ENCODE data around the gene CAPN8. TPM values are rescaled to one million over a fixed set of nuclear protein-coding genes. Genes with fewer than 3 reads are reported as not detected.

The CAPN8 gene
- total and polyA plus RNA-seq, 5 experiments from 2014 or later: 0.21 to 0.36 TPM; not detected in 3

DNA sequence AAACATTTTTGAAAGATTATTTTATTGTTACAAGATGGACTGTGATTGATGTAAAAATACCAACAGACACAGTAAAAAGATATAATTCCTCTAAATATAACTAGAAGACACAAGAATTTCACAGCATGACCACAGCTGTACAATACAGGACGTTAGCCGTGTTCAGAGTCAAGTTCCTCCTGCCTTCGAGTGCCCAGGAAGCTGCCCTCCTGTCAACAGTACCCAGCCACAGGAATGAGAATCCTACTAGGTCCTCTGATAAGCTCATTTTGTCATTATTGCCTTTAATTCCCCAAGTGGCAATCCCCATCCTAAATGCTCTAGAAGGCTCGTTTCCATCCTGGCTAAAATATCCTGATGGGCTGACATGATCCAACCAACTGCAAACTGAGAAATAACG lies 30.4 kb upstream of the CAPN8 start:
- Mint-ChIP-seq H3K9me3 (no peaks in the 10 kb centered on the region), H3K36me3 (no peaks in the 10 kb centered on the region), H3K27ac (peak overlapping the region in 1 of 10 donors; percentile 66), H3K4me3 (no peak overlapping the region), H3K27me3 (peaks cover 0 to 6% (median 0%) of the 10 kb centered on the region in 5 donors), H3K4me1 (peaks cover 3 to 13% (median 7%) of the 10 kb centered on the region in 4 donors)
- POLR2A ChIA-PET: no interaction called here
- ATAC-seq (no peak), DNase-seq (no peak)

DNA sequence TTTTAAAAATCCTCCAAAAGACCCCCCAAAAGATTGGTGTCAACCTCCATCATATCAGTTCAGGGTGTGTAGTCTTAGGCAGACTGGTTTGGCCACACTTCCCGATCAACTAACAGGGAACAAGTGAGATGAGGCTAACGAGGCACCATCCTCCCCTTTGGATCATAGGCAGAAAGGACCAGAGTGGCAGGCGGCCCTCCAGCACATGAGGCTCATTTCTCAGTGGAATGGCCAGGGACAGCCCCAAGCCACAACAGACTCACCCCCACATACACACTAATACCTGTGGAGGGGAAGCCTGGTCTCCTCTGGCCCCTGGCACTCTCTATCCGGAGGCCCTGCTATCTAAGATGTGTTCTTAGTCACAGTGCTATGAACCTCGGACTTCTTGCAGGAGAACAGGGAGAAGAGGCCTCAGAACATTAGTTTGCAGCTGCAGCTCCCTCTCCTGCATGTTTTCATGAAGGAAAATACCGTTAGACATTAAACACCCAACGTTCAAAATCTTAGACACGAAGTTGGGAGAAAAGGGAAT lies 29.6 kb upstream of the CAPN8 start:
- Mint-ChIP-seq H3K36me3 (no peaks in the 10 kb centered on the region), H3K4me3 (no peak overlapping the region), H3K27ac (no peak overlapping the region), H3K27me3 (peaks cover 0 to 6% (median 0%) of the 10 kb centered on the region in 5 donors), H3K4me1 (peaks cover 3 to 13% (median 7%) of the 10 kb centered on the region in 4 donors), H3K9me3 (no peaks in the 10 kb centered on the region)
- POLR2A ChIA-PET: no interaction called here
- DNase-seq (no peak), ATAC-seq (no peak)

DNA sequence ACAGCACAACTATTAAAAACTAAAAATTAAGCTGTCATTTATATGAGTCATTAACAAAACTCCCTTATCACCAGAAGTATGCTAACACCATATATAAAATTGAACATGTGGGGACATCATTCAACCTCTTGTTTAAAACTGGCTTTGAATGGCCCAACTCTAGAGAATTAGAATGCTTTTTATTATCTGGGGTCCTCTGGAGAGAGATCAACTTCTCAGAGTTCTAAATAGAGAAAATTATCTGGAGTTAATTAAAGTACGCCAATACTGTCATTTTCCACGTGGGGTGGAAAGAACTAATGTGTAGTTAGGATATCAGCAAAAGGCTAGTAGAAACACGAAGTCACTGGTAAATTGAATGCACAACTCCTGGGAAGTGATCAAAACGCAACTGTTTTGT lies 25.6 kb upstream of the CAPN8 start:
- POLR2A ChIA-PET: no interaction called here
- Mint-ChIP-seq H3K36me3 (peaks cover 0 to 6% (median 0%) of the 10 kb centered on the region in 3 donors), H3K4me3 (no peak overlapping the region), H3K27ac (no peak overlapping the region), H3K27me3 (peaks cover 0 to 15% (median 0%) of the 10 kb centered on the region in 5 donors), H3K9me3 (peaks cover 0 to 10% (median 0%) of the 10 kb centered on the region in 9 donors), H3K4me1 (no peaks in the 10 kb centered on the region)
- ATAC-seq (no peak), DNase-seq (no peak)

DNA sequence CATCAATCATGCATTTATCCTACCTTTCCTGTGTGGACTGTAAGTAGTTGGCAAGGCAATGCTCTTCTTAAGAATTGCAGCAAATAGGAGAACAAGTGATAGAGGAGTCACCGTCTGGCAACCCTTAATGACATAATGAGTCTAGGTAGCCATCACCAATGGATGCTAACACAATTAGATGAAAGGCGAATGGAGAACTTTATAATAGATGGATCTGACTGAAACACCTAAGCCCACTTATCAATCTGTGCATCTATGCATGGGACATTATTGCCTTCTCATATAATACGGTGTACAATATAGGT lies 18.9 kb upstream of the CAPN8 start:
- H3K27ac Mint-ChIP-seq: no peak overlapping the region
- POLR2A ChIA-PET: no interaction called here
- no peak overlapping the region for H3K4me3 Mint-ChIP-seq
- peaks cover 0 to 6% (median 0%) of the 10 kb centered on the region in 3 donors for H3K36me3 Mint-ChIP-seq
- ATAC-seq (no peak), DNase-seq (no peak)
- H3K27me3 Mint-ChIP-seq: peaks cover 0 to 24% (median 5%) of the 10 kb centered on the region in 5 donors
- peaks cover 0 to 10% (median 0%) of the 10 kb centered on the region in 9 donors for H3K9me3 Mint-ChIP-seq
- peaks cover 0 to 3% (median 1%) of the 10 kb centered on the region in 4 donors for H3K4me1 Mint-ChIP-seq

DNA sequence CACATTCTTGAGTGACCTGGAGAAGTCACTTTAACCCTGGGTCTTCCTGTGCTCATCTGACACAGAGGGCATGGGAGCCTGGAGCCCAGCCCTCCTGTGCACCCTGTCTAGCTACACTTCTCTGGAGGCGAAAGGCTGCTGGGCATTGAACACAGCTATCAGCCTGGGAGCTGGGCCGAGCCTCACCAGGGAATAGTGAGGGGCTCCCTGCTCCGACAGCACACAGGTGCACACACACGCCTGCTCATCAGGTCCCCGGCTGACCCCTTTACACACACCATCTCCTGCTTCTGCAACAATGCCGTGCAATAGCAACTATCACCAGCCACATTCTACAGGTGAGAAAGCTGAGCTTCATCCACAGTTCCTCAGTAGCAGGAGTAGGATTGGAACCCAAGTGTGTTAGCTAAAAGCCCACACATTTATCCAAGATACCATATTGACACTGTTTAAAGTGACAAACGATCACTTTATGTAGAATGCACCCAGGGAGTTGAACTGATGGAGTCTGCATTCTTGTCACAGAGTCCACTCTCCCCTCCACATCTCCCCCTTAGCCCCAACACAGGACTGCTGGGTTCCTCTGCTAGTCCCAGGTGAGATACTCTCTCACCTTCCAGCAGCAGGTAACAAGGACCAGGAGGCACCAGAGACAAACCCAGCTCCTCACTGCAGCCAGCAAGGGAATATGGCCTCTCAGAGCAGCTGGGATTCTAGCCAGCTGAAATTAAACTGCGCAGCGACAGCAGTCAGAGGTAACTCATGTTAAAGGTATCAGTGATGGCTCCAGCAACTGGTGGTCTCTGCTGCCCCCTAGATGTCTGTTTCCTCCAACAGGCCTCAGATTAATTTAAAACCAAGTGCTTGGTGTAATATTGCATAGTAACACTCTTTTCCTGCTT lies 18.3 kb upstream of the CAPN8 start:
- POLR2A ChIA-PET: no interaction called here
- Mint-ChIP-seq H3K9me3 (peaks cover 0 to 10% (median 0%) of the 10 kb centered on the region in 9 donors), H3K36me3 (peaks cover 0 to 6% (median 0%) of the 10 kb centered on the region in 3 donors), H3K4me3 (no peak overlapping the region), H3K4me1 (peaks cover 0 to 3% (median 1%) of the 10 kb centered on the region in 4 donors), H3K27ac (no peak overlapping the region), H3K27me3 (peaks cover 0 to 21% (median 5%) of the 10 kb centered on the region in 5 donors)
- DNase-seq (peak; percentile 41 to 80 (median 60)), ATAC-seq (peak; percentile 79 to 84)

DNA sequence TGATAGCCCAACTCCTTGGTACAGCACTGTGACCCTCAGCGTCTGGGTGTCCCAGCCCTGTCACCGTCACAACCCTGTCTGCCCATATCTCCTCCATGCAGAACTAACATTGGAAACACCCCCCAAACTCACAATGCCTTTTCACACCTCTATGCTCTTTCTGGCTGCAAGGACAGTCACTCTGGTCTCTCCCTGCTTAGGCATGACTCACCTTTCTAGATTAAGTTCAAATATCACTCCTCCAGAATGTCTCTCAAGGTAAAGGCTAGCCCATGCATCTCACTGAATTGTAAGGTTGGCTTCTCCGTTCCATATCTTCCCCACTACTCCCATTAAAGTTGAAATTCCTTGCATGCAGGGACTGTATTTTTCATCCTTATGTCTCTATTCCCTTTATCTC lies 17.0 kb upstream of the CAPN8 start:
- DNase-seq: no peak
- Mint-ChIP-seq H3K9me3 (peaks cover 0 to 5% (median 0%) of the 10 kb centered on the region in 9 donors), H3K27ac (peak overlapping the region in 2 of 10 donors; percentile 9 to 18), H3K4me3 (no peak overlapping the region), H3K36me3 (peaks cover 0 to 2% (median 0%) of the 10 kb centered on the region in 3 donors), H3K27me3 (peaks cover 0 to 12% (median 5%) of the 10 kb centered on the region in 5 donors), H3K4me1 (peaks cover 0 to 3% (median 1%) of the 10 kb centered on the region in 4 donors)
- no peak for ATAC-seq
- POLR2A ChIA-PET: no interaction called here

DNA sequence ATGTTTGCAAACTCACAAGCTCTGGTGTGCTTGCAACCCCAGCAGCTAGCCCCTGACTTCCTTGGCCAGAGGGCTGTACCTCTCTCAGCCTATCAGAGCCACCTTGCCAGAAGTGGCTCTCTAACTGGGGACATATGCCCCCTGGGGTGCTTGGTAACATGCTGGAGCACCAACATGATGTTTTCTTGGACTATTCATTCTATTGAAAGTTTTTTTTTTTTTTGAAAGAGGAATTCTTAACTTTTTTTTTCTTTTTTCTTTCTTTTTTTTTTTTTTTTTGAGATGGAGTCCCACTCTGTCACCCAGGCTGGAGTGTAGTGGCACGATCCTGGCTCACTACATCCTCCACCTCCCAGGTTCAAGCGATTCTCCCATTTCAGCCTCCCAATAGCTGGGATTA lies 14.7 kb upstream of the CAPN8 start:
- H3K4me1 Mint-ChIP-seq: peaks cover 0 to 3% (median 1%) of the 10 kb centered on the region in 4 donors
- DNase-seq: no peak
- no peak overlapping the region for H3K4me3 Mint-ChIP-seq
- H3K9me3 Mint-ChIP-seq: peaks cover 0 to 14% (median 6%) of the 10 kb centered on the region in 9 donors
- no peak for ATAC-seq
- H3K36me3 Mint-ChIP-seq: peaks cover 0 to 10% (median 0%) of the 10 kb centered on the region in 3 donors
- POLR2A ChIA-PET: no interaction called here
- no peak overlapping the region for H3K27ac Mint-ChIP-seq
- peaks cover 0 to 10% (median 5%) of the 10 kb centered on the region in 5 donors for H3K27me3 Mint-ChIP-seq

DNA sequence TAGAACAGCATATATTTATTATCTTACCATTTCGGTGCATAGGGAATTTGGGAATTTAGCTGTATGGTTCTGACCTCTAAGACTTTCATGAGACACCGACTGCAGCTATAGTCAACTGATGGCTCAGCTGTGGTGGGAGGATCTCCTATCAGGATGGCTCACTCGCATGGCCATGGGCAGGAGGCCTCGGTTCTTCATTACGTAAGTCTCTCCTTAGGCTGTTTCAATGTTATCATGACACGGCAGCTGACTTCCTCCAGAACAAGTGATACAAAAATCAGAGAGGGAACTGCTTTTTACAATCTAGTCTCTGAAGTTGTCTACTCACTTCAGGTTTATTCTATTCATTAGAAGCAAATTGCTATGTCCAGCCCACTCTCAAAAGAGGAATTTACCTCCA lies 13.3 kb upstream of the CAPN8 start:
- DNase-seq: no peak
- no peak overlapping the region for H3K4me3 Mint-ChIP-seq
- POLR2A ChIA-PET: no interaction called here
- H3K27ac Mint-ChIP-seq: no peak overlapping the region
- peaks cover 0 to 18% (median 6%) of the 10 kb centered on the region in 3 donors for H3K36me3 Mint-ChIP-seq
- peaks cover 6 to 27% (median 16%) of the 10 kb centered on the region in 9 donors for H3K9me3 Mint-ChIP-seq
- no peak for ATAC-seq
- peaks cover 0 to 8% (median 5%) of the 10 kb centered on the region in 5 donors for H3K27me3 Mint-ChIP-seq
- peaks cover 0 to under 1% (median 0%) of the 10 kb centered on the region in 4 donors for H3K4me1 Mint-ChIP-seq

DNA sequence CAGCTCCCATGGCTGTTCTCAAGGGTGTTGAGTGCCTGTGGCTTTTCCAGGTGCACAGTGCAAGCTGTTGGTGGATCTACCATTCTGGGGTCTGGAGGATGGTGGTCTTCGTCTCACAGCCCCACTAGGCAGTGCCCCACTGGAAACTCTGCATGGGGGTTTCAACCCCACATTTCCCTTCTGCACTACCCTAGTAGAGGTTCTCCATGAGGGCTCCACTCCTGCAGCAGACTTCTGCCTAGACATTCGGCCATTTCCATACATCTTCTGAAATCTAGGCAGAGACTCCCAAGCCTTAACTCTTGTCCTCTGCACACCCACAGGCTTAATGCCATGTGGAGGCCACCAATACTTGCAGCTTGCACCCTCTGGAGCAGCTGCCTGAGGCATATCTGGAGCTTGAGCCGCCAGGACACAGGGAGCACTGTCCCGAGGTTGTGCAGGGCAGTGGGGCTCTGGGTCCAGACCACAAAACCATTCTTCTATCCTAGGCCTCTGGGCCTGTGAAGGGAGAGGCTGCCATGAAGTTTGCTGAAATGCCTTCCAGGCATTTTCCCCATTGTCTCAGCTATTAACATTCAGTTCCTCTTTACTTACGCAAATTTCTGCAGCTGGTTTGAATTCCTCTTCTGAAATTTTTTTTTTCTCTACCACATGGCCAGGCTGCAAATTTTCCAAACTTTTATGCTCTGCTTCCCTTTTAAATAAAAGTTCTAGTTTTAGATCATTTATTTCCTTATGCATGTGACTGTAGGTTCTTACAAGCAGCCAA lies 8.8 kb upstream of the CAPN8 start:
- peaks cover 0 to 5% (median 3%) of the 10 kb centered on the region in 5 donors for H3K27me3 Mint-ChIP-seq
- no peak overlapping the region for H3K27ac Mint-ChIP-seq
- H3K36me3 Mint-ChIP-seq: peaks cover 0 to 26% (median 6%) of the 10 kb centered on the region in 3 donors
- H3K4me1 Mint-ChIP-seq: no peaks in the 10 kb centered on the region
- H3K4me3 Mint-ChIP-seq: no peak overlapping the region
- POLR2A ChIA-PET: no interaction called here
- ATAC-seq (no peak), DNase-seq (no peak)
- peaks cover 7 to 38% (median 19%) of the 10 kb centered on the region in 9 donors for H3K9me3 Mint-ChIP-seq

DNA sequence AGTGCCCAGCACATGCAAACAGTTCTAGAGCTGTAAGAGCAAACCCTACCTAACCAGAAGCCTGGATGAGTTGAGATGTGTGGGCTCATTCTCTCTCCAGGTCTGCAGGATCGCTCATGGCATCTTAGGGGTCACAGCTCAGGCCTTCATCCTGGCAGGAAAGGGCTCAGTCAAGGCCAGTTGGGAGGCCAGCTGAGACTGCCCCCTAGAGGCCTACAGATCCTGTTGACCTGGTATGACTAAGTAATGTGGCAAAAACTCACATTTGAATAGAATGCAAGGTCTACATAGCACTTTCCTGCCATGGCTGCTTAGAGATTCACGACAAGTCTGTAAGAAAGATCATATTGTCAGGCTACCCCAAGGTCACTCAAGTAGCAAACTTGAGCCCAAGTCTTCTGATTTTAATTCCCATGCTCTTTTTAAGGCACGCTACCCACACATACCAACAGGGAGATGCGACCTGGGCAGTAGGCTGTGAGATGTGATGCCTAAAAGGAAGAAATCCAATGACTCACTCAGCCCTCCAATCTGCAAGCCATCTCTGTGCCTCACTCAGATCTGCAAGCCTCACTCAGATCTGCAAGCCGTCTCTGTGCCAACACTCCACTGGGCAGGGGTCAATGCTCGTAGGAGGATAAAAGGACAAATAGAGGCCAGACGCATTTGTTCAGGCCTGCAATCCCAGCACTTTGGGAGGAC lies 5.1 kb upstream of the CAPN8 start:
- DNase-seq: peak in 1 of 10 donors; percentile 7
- H3K4me1 Mint-ChIP-seq: peaks cover 0 to 4% (median 0%) of the 10 kb centered on the region in 4 donors
- ATAC-seq: no peak
- no peak overlapping the region for H3K4me3 Mint-ChIP-seq
- H3K27me3 Mint-ChIP-seq: peaks cover 0 to 5% (median 4%) of the 10 kb centered on the region in 5 donors
- POLR2A ChIA-PET: no interaction called here
- H3K36me3 Mint-ChIP-seq: peaks cover 0 to 18% (median 6%) of the 10 kb centered on the region in 3 donors
- peaks cover 7 to 29% (median 13%) of the 10 kb centered on the region in 9 donors for H3K9me3 Mint-ChIP-seq
- peak overlapping the region in 1 of 10 donors; percentile 17 for H3K27ac Mint-ChIP-seq

DNA sequence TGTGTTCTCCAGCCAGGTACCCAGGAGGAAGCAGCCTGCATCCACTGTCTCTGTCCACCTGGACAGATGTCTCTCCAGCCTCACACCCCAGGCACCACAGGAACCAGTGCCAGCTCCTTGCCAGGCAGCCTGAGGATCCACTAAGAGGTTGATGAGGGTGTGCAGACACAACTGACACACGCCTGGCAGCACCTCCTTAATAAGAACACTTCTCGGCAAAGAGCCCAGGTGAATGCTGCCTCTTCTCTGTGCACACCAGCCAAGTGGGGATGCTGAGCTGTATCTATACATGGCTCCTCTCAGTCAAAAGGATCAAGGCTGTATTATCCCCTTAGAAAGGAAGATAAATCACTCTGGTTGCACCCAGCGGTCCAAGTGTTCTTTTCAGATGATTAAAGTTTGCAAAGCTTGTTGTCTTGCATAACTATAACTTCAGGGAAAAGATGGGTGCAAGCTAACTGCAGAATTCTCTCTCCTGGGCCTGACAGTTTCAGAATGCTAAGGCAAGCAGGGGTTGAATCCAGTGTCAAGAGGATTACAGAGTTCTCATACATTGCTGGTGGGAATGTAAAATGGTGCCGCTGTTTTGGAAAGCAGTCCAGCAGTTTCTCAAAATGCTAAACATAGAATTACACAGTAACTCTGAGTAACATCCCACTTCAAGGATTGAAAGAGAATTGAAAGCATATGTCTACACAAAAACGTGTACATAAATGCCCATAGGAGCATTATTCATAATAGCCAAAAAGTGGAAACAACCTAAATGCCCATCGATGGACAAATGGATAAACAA lies 3.7 kb upstream of the CAPN8 start:
- peaks cover 0 to 8% (median 0%) of the 10 kb centered on the region in 3 donors for H3K36me3 Mint-ChIP-seq

More for the DNA sequence above, 3.7 kb upstream of the CAPN8 start:
- ATAC-seq (no peak), DNase-seq (no peak)
- peaks cover 0 to 5% (median 4%) of the 10 kb centered on the region in 5 donors for H3K27me3 Mint-ChIP-seq
- POLR2A ChIA-PET: interaction anchor here (0.5 kb wide), 1 partner anchor 456 kb away, joined by 3 read pairs; no protein-coding TSS in a partner anchor
- H3K4me1 Mint-ChIP-seq: peaks cover 0 to 4% (median 0%) of the 10 kb centered on the region in 4 donors
- H3K4me3 Mint-ChIP-seq: no peak overlapping the region
- H3K9me3 Mint-ChIP-seq: peaks cover 0 to 15% (median 2%) of the 10 kb centered on the region in 9 donors
- H3K27ac Mint-ChIP-seq: peak overlapping the region in 1 of 10 donors; percentile 64

Measured in naive thymus-derived CD8-positive, alpha-beta T cell (primary cell).